ENCODE results near the gene PHF11. TPM values are rescaled to one million over a fixed set of nuclear protein-coding genes. Genes with fewer than 3 reads are reported as not detected.
"Not testable (repeated sequence)": the region's sequence is repeated elsewhere in the genome, so short reads cannot be mapped to it uniquely, and the experiment has no call there.

The PHF11 gene
- polyA plus RNA-seq, 3 donors = 24.0 to 40.5 (median 27.3) TPM

GRCh38 chr13:49538404-49538803, 42.7 kb downstream of the PHF11 start:
- 67 to 97% (median 83%) methylated on average over 2 of the region's 2 CpGs for WGBS, 3 donors

GRCh38 chr13:49539313-49539712, 43.6 kb downstream of the PHF11 start:
- 64 to 80% (median 65%) methylated on average over 5 of the region's 5 CpGs for WGBS, 3 donors
- no peak overlapping the region for H3K27ac ChIP-seq (ENCODE audit: low read depth, low read length)

More at GRCh38 chr13:49538404-49538803, 42.7 kb downstream of the PHF11 start:
- no peak overlapping the region for H3K27ac ChIP-seq (ENCODE audit: low read depth, low read length)

- H3K27ac ChIP-seq (ENCODE audit: low read depth, low read length) = no peak overlapping the region
- WGBS, 3 donors = 67 to 87% (median 87%) methylated on average over 3 of the region's 3 CpGs
These were observed 44.0 kb downstream of the PHF11 start for GRCh38 chr13:49539746-49540145.

GRCh38 chr13:49540552-49540951, 44.8 kb downstream of the PHF11 start:
- H3K27ac ChIP-seq (ENCODE audit: low read depth, low read length) = no peak overlapping the region
- 22 to 78% (median 43%) methylated on average over 7 of the region's 7 CpGs for WGBS, 3 donors

GRCh38 chr13:49543656-49544055, 47.9 kb downstream of the PHF11 start:
- no peak overlapping the region for H3K27ac ChIP-seq (ENCODE audit: low read depth, low read length)
- WGBS, 3 donors = 95 to 97% (median 96%) methylated on average over 3 of the region's 3 CpGs

- H3K27ac ChIP-seq (ENCODE audit: low read depth, low read length) = no peak overlapping the region
- 81 to 85% (median 81%) methylated on average over 4 of the region's 4 CpGs for WGBS, 3 donors
These were observed 49.9 kb downstream of the PHF11 start for GRCh38 chr13:49545661-49546060.

- WGBS, 3 donors = 90 to 97% (median 96%) methylated on average over 9 of the region's 9 CpGs
- H3K27ac ChIP-seq (ENCODE audit: low read depth, low read length) = no peak overlapping the region
These were observed 50.8 kb downstream of the PHF11 start for GRCh38 chr13:49546561-49546960.

- WGBS, 3 donors = 76 to 87% (median 86%) methylated on average over 15 of the region's 15 CpGs
These were observed 53.5 kb downstream of the PHF11 start for GRCh38 chr13:49549289-49549688.

GRCh38 chr13:49550942-49551644, 55.3 kb downstream of the PHF11 start:
- WGBS, 3 donors = 54 to 84% (median 69%) methylated on average over 10 of the region's 10 CpGs
- no peak overlapping the region for H3K27ac ChIP-seq (ENCODE audit: low read depth, low read length)

More at GRCh38 chr13:49549289-49549688, 53.5 kb downstream of the PHF11 start:
- H3K27ac ChIP-seq (ENCODE audit: low read depth, low read length) = no peak overlapping the region

GRCh38 chr13:49553888-49554287, 58.1 kb downstream of the PHF11 start:
- no peak overlapping the region for H3K27ac ChIP-seq (ENCODE audit: low read depth, low read length)
- 91 to 100% (median 98%) methylated on average over 2 of the region's 2 CpGs for WGBS, 3 donors

GRCh38 chr13:49554387-49554786, 58.6 kb downstream of the PHF11 start:
- no peak overlapping the region for H3K27ac ChIP-seq (ENCODE audit: low read depth, low read length)
- WGBS, 3 donors = 83 to 91% (median 90%) methylated on average over 11 of the region's 11 CpGs

GRCh38 chr13:49559006-49559405, 63.3 kb downstream of the PHF11 start:
- WGBS, 3 donors = 99 to 100% (median 100%) methylated on average over 3 of the region's 3 CpGs
- H3K27ac ChIP-seq (ENCODE audit: low read depth, low read length) = no peak overlapping the region

GRCh38 chr13:49560270-49561061, 64.7 kb downstream of the PHF11 start:
- 22 to 65% (median 57%) methylated on average over 10 of the region's 10 CpGs for WGBS, 3 donors
- no peak overlapping the region for H3K27ac ChIP-seq (ENCODE audit: low read depth, low read length)

GRCh38 chr13:49561062-49561410, 65.3 kb downstream of the PHF11 start:
- WGBS, 3 donors = 18 to 68% (median 66%) methylated on average over 3 of the region's 3 CpGs

GRCh38 chr13:49563516-49563915, 67.8 kb downstream of the PHF11 start:
- no peak overlapping the region for H3K27ac ChIP-seq (ENCODE audit: low read depth, low read length)
- WGBS, 3 donors = 57 to 84% (median 73%) methylated on average over 5 of the region's 5 CpGs

More at GRCh38 chr13:49561062-49561410, 65.3 kb downstream of the PHF11 start:
- H3K27ac ChIP-seq (ENCODE audit: low read depth, low read length) = no peak overlapping the region

GRCh38 chr13:49565461-49565860, 69.7 kb downstream of the PHF11 start:
- WGBS, 3 donors = 97 to 100% (median 98%) methylated on average over 1 to 22 of the region's 25 CpGs
- H3K27ac ChIP-seq (ENCODE audit: low read depth, low read length) = not testable (repeated sequence)

- H3K27ac ChIP-seq (ENCODE audit: low read depth, low read length) = no peak overlapping the region
- whole genome bisulfite sequencing, 3 donors = 89 to 100% (median 97%) methylated on average over 4 of the region's 4 CpGs
These were observed 70.7 kb downstream of the PHF11 start for GRCh38 chr13:49566461-49566860.

GRCh38 chr13:49567491-49567890, 71.7 kb downstream of the PHF11 start:
- 79 to 80% (median 79%) methylated on average over 5 of the region's 5 CpGs for WGBS, 3 donors
- no peak overlapping the region for H3K27ac ChIP-seq (ENCODE audit: low read depth, low read length)

GRCh38 chr13:49569993-49570689, 74.4 kb downstream of the PHF11 start:
- no peak overlapping the region for H3K27ac ChIP-seq (ENCODE audit: low read depth, low read length)
- 74 to 87% (median 83%) methylated on average over 1 of the region's 1 CpG for WGBS, 3 donors
